Measurements from ENCODE around the gene SPATA17.

- no peak for TF ChIP-seq EZH2 (IDR thresholded peaks at IDR 0.05; ENCODE audit: insufficient read depth, poor library complexity, severe bottlenecking)
- no peak for TF ChIP-seq EZH2phosphoT487 (IDR thresholded peaks at IDR 0.05; ENCODE audit: insufficient read depth, low read depth)
These were observed 37.3 kb downstream of the SPATA17 start for GRCh38 chr1:217668351-217668940.
